K562 treated with DMSO at 1 percent for 12 hours (cell line): ENCODE measurements around the gene SYTL2. TPM values are rescaled to one million over a fixed set of nuclear protein-coding genes. Genes with fewer than 3 reads are reported as not detected.

Source experiments
- total RNA-seq: library from RNA; unstranded; fragments of 300-600 nt; gene quantifications from 2 replicates; pipeline ENCODE4 v1.2.3, GENCODE V29; 2022; ENCODE audit not compliant: insufficient read depth

Gene SYTL2, protein sequence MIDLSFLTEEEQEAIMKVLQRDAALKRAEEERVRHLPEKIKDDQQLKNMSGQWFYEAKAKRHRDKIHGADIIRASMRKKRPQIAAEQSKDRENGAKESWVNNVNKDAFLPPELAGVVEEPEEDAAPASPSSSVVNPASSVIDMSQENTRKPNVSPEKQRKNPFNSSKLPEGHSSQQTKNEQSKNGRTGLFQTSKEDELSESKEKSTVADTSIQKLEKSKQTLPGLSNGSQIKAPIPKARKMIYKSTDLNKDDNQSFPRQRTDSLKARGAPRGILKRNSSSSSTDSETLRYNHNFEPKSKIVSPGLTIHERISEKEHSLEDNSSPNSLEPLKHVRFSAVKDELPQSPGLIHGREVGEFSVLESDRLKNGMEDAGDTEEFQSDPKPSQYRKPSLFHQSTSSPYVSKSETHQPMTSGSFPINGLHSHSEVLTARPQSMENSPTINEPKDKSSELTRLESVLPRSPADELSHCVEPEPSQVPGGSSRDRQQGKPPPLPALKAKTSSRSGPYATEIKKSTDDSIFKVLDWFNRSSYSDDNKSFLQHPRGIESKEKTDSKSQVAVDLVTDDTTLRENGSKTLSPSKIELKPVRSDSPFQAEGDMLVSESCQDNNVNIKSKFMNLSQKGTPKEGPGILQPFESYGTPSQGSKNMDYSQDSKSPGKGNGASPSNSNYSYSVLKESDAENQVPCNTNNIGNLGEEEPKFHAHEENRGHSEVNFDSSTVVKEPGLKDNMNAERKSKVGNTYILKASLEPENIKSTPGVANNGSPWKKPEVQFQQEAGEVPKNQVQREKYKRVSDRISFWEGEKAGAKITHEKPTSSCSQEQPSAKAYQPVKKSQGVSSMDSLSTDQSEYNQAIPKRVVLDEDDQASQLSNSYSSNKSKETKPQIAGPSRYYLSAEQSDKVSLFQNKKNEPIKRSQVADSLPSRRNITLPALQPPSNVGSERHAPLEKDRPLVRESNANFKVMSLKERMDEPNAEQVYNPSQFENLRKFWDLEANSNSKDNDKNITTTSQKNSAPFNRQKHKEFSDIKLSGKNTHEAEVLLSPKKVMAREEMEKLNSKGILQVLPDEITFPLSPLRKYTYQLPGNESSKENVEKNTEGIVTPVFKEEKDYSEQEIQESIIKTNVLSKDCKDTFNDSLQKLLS (N-terminal part only)
- 0.56 TPM in 1 of 2 replicates, not detected in the other for total RNA-seq

DNA sequence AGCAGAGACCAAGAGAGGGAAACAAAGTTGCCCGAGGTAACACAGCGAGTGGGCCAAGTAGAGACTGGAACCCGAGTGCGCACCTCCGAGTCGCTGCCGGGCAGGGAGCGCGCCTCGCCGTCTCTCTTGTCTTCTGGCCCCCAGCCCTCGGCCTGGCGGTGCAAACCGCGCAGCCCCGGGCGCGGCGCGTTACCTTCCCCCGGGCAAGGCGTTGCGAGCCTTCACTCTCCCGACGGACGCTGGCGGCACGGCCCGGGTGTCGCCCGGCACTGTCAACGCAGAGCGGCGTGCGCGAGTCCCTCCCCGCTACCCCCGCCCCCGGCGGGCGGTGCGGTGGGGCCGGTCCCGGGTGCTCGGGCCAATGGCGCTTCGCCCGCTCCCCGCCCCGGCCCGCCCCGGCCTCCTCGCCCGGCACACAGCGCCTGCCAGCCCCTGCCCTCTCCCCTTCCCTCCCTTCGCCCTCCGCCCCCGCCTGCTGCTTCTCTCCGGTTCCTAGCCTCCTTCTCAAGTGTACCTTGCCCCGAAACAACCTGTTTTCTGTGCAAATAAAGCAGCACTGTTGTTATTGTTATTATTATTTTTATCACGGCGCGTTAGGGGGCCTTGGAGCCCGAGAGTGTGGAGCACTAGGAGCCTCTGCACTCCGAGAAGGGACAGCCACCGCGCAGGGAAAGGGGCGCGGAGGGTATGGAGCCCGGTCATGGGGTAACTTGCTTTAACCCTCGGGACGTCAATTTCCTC lies at the start of gene SYTL2:
TSS of gene SYTL2 (minus strand) at position 271 of the 741 bp plus-strand sequence. CDS start 53,416 bp downstream, outside the sequence.

DNA sequence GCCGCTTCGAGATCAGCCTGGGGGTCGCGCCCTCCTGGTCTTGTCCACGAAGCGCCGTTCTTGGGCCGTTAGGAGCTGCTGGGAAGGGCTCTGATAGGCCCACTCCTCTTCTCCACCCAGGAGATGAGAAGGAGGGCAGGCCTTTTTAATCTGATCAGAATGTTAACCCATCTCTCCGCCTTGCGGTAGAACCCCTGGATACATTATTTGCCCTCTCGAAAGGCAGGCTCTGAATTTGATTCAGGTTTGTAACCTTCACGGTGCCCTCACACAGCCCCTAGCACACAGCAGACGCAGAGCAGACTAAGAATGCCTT lies 44.4 kb upstream of the SYTL2 start, which contains the start of gene CCDC83:
TSS of gene CCDC83 (plus strand) at position 43 of the 316 bp plus-strand sequence. CDS start 9,741 bp downstream, outside the sequence.

DNA sequence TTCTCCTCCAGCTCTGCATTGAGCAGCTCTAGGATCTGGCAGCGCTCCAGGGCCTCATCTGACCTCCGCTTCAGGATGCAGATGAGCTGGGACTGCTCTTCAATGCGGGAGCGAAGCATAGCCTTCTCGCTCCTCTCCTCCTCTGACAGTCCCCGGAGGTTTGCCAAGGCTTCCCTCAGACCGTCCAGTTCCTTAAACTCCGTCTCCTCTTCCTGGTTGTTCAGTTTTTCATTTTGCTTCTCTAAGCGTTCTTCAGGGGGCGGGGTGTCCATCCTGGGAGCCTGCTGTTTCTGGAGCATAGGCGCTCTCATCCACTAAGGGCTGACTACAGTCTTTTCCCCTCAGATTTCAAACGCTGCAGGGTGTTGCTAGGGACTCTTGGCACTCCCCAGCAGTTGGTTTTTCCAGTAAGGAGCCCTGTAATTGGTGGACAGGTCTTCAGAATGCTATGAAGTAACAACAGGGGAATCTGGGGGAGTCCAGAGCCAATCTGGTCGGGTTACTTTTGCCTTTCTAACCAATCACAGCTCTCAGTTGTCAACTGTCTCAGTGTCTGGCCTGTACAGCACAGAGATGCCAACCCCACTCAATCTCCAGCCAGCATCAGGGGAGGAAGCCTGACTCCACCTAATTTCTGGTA lies 125.0 kb downstream of the SYTL2 start, which contains the start of gene CCDC89:
TSS of gene CCDC89 (minus strand) at position 376 of the 640 bp plus-strand sequence. CDS start at position 311, 65 bp downstream.

DNA sequence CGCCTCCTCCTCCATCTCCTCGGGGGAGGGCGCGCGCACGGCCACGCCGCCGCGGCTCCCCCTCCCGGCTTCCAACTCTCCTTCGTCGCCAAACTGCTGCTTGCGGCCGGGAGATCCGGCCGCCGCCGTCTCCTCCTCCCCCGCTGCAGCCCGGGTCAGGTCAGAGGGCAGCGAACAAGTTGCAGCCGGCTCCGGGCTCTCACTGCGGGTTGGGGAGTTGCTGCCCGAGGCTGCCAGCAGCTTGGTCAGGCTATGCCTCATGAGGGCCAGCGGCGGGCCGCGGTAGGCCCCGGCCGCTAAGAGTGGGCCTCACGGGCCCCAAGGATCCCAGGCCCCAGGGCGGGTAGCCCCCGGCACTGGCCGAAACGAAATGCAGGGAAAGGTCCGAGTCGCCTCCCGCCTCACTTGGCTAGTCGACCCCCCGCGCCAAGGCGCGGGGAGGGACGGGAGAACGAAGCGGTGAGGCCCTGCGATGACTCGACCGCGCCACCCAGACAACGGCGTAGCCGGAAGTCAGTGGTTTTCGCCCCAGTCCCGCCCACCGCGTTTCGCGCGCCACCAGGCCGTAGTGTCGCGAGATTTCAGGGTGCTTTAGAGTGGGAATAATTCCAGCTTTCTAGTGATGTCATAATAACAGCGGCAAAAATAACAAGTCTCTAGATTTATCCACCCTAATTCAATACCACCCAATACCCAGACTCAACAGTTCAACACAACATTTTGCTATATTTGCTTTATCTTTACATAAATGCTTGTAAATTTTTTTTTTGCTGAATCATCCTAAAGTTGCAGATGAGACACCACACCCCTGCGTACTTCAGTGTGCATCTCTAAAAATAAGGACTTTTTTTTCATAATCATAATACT lies 146.1 kb downstream of the SYTL2 start, which contains the start of gene CREBZF:
TSS of gene CREBZF (minus strand) at position 515 of the 867 bp plus-strand sequence. CDS start at position 261, 254 bp downstream.

DNA sequence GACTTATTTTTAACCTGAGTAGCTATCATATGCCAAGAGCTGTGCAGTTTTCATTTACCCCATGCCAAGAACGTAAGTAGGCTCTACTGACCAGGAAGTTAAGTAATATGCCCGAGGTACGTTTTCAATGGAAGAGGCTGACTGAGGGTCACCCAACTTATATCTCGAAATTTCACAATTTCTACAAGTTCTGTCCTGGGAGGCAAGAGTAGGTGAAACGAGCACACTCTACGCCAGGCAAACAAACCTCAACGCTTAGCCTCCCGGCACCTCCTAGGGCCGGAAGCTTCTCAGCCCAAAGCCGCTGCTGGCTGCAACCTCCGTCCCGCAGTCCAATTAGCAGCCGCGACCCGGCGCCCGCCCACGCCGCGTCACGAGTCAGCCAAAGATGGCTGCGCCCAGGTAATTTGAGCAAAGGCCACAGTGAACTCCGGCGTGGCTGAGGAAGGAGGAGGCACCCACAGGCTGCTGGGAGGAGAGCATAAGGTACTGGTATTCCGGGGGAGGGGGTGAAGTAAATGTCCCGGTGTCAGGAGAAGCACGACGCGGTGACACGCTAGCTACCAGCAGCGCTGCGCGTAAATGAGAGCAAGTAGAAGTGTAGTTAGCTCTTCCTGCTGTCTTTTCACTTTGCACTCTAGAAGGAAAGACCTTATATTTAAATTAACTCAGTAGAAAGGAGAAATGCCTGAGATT lies 163.2 kb downstream of the SYTL2 start, which contains the start of gene TMEM126A:
TSS of gene TMEM126A (plus strand) at position 364 of the 696 bp plus-strand sequence. CDS start 2,289 bp downstream, outside the sequence.

Other genes with a start within 250 kb of the SYTL2 start
- 1.6 TPM in 1 of 2 replicates, not detected in the other for gene DLG2, start 183.8 kb downstream of the SYTL2 start, total RNA-seq
- 65.5 and 96.5 TPM in 2 replicates for gene TMEM126B, start 182.5 kb downstream of the SYTL2 start, total RNA-seq
- 40.2 and 51.8 TPM in 2 replicates for gene TMEM126A, start 163.2 kb downstream of the SYTL2 start, total RNA-seq
- 18.1 and 45.3 TPM in 2 replicates for gene CREBZF, start 146.0 kb downstream of the SYTL2 start, total RNA-seq
- not detected in 2 replicates for gene CCDC89, start 124.9 kb downstream of the SYTL2 start, total RNA-seq
- gene CCDC83, start 44.2 kb upstream of the SYTL2 start, total RNA-seq = not detected in 2 replicates